Heart right ventricle (tissue), 16 donors: ENCODE measurements around the gene MAP7. TPM values are rescaled to one million over a fixed set of nuclear protein-coding genes. Genes with fewer than 3 reads are reported as not detected.
"Not testable (repeated sequence)": the region's sequence is repeated elsewhere in the genome, so short reads cannot be mapped to it uniquely, and the experiment has no call there.

Experiments
- ATAC-seq, 8 donors: fragments of 200-7000 bp; cut with Tn5 transposase; one replicate each; pipeline ENCODE4 v1.9.1; 2020; ENCODE audit warnings: mild to moderate bottlenecking in 8 of 8, moderate library complexity in 8 of 8, moderate number of reproducible peaks in 1 of 8
- DNase-seq, 2 donors: peaks; one replicate each; pipeline ENCODE4 v3.0.0-alpha.2; 2020
- H3K27ac ChIP-seq, 10 donors: fragments of 200-600 bp; sonication (generic) in 2 of 10; one replicate each; pipeline versions ENCODE4 v1.5.0 to v1.8.0; 2020 to 2022; ENCODE audit warnings: mild to moderate bottlenecking in 3 of 10
- H3K27me3 ChIP-seq, 7 donors: fragments of 200-600 bp; one replicate each; pipeline ENCODE4 v1.8.0; 2021 to 2022; ENCODE audit warnings: mild to moderate bottlenecking in 2 of 7
- H3K36me3 ChIP-seq, 9 donors: fragments of 200-600 bp; sonication (generic) in 1 of 9; one replicate each; pipeline versions ENCODE4 v1.5.0 to v1.8.0; 2020 to 2022; ENCODE audit warnings: mild to moderate bottlenecking in 2 of 9
- H3K4me1 ChIP-seq, 9 donors: fragments of 200-600 bp; sonication (generic) in 1 of 9; one replicate each; pipeline versions ENCODE4 v1.5.0 to v1.8.0; 2020 to 2022; ENCODE audit warnings: mild to moderate bottlenecking in 4 of 9
- H3K4me3 ChIP-seq, 10 donors: fragments of 200-600 bp; sonication (generic) in 2 of 10; one replicate each; pipeline versions ENCODE4 v1.5.0 to v1.8.0; 2020 to 2022; ENCODE audit warnings: mild to moderate bottlenecking in 7 of 10, moderate library complexity in 2 of 10
- H3K9me3 ChIP-seq, 11 donors: fragments of 200-600 bp in 10 of 11; sonication (generic) in 2 of 11; one replicate each; pipeline versions ENCODE4 v1.5.0 to v1.8.0; 2013 to 2022; ENCODE audit warnings: mild to moderate bottlenecking in 2 of 11, control low read depth in 1 of 11, moderate library complexity in 1 of 11
- WGBS, 2 donors: extraction: QIAGEN DNeasy Blood & Tissue Kit; methylation state at CpG; one replicate each; pipeline ENCODE4 v1.1.7; 2013; ENCODE audit warnings: inconsistent platforms in 1 of 2; 5-methylcytosine and 5-hydroxymethylcytosine counted together
- intact Hi-C, 10 donors: fragments of 100-400 bp; cut with DNase I; formaldehyde crosslinking; loops; one replicate each; pipeline versions ENCODE4 v1.11.1 to v1.14.2; 2022
- polyA plus RNA-seq, 2 donors: library from polyadenylated mRNA; stranded (reverse); fragments of 200-250 nt; gene quantifications; one replicate each; pipeline ENCODE4 v1.2.3, GENCODE V29; 2013
- total RNA-seq, 10 donors: library from RNA; stranded (reverse); fragmentation: NEBNext Ultra II Directional in 3 of 10; extraction: Animal tissue kit (Norgen Biotek cat#: 25700) in 3 of 10; gene quantifications; one replicate each; pipeline versions ENCODE4 v1.2.1 to v1.2.4, GENCODE V29; 2021 to 2023
- TF ChIP-seq, protein P1 (sequence below), 9 donors: fragments of 200-600 bp; sonication (generic) in 2 of 9; IDR thresholded peaks; one replicate each; pipeline versions ENCODE4 v1.5.0 to v1.8.0; 2021 to 2022; ENCODE audit warnings: antibody characterized with exemption in 9 of 9, mild to moderate bottlenecking in 5 of 9, moderate library complexity in 1 of 9
- donor health status: Arrhythmogenic right ventricular cardiomyopathy.
- donor health status: ischemic (EF 13 %, LVEDD 7.1; RV severe dilation, severe dysfunction).
- donor health status: healthy with polysubstance abuse.
- donor health status: DM: no; HTN: yes; CAD: no.
- donor health status: DM: no; HTN: no; CAD: no.
- donor health status: ischemic (EF 25% LVEDD 6.9; RV normal size, moderate dysfunction).
- donor health status: ischemic (EF 25% LVEDD 5.7; RV mildly dilated, moderate dysfunction).
- donor health status: healthy.
- donor health status: DM: yes; HTN: yes; CAD: no.
- donor health status: Ischemic cardiomyopathy.
- donor health status: ischemic (EF 35%, LVEDD 5.7; RV mildly dilated, moderate dysfunction).
- donor health status: nonischemic (EF 11% LVEDD 7.7; RV severe dilation, severe dysfunction).
- donor health status: DM: yes; HTN: yes; CAD: no.
- donor health status: PGD.
- donor health status: ischemic (EF 29% LVEDD 5.4; RV normal size, mild dysfunction).
- donor health status: nonischemic (EF 23%, LVEDD 6.1; RV moderate dilation, normal function).

MAP7 gene
- total and polyA plus RNA-seq, 12 donors = 0.48 to 4.1 (median 2.3) TPM

DNA sequence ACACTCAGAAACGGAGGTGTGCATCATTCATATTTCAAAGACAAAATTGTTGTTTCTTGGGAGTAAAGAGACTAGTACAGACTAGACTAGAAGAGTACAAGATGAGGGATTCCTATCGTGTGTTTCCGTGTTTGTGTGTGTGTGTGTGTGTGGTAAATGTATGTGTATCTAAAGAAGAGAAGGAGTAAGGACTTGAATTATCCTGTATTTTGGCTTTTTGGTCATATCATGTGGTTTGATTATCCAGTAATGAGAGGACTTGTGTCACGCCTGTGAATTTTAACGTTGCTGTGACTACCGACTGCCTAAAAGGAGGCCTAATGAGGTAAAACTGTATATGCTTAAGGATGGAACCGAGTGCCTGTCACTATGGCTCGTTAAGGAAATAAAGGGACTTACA, 44.4 kb upstream of the MAP7 start:
- DNase-seq (no peak), ATAC-seq (no peak)
- intact Hi-C loops = loop anchor here in 1 of 10 donors (10.0 kb wide), 1 partner anchor 1050 kb away; no protein-coding TSS in a partner anchor
- H3K27ac ChIP-seq = peak overlapping the region in 1 of 10 donors; percentile 82
- H3K27me3 ChIP-seq = no peaks in the 10 kb centered on the region
- peaks cover 0 to 30% (median 1%) of the 10 kb centered on the region in 9 donors for H3K4me1 ChIP-seq
- no peaks in the 10 kb centered on the region for H3K9me3 ChIP-seq
- peaks cover 0 to 54% (median 15%) of the 10 kb centered on the region in 9 donors for H3K36me3 ChIP-seq
- TF ChIP-seq, protein P1, sequence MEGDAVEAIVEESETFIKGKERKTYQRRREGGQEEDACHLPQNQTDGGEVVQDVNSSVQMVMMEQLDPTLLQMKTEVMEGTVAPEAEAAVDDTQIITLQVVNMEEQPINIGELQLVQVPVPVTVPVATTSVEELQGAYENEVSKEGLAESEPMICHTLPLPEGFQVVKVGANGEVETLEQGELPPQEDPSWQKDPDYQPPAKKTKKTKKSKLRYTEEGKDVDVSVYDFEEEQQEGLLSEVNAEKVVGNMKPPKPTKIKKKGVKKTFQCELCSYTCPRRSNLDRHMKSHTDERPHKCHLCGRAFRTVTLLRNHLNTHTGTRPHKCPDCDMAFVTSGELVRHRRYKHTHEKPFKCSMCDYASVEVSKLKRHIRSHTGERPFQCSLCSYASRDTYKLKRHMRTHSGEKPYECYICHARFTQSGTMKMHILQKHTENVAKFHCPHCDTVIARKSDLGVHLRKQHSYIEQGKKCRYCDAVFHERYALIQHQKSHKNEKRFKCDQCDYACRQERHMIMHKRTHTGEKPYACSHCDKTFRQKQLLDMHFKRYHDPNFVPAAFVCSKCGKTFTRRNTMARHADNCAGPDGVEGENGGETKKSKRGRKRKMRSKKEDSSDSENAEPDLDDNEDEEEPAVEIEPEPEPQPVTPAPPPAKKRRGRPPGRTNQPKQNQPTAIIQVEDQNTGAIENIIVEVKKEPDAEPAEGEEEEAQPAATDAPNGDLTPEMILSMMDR (IDR thresholded peaks at IDR 0.05) = no peak
- no peak overlapping the region for H3K4me3 ChIP-seq
- WGBS, 2 donors = 96 to 98% methylated on average over 8 of the region's 8 CpGs

DNA sequence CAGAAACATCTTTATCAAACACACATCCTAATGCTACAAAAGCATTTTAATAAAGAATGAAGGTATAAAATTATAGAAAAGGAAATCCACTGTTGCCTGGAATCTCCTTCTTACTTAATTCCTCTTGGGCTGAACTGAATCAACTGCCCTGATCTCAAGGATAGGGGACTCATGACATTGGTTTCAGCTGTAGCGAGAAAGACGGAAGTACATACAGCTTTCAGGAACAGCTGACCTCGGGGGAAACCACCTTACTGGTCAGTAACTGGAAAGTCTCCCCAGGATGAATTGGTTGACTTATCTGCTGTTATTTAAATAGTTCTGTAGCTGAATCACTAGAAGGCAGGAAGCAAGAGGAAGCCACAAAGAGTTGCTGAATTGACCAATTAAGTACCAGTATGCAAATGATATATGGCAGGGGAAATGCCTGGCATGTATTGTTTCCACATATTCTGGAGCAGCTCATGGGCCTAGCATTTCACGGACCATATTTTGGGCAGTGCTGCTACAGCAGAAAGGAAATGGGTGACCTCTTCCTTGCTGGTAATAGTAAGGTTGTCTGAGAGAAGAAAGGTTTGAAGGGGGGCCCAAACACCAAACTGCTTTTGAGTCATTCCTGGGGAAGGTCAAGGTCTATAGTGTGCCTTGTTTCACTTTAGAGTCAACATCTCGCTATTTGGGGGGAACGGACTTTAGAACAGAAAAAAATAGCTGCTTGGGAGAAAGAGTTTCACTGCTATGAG, 43.7 kb upstream of the MAP7 start:
- WGBS, 2 donors = 65 to 75% methylated on average over 6 of the region's 6 CpGs
- DNase-seq (no peak), ATAC-seq (peak in 7 of 8 donors; percentile 29 to 72 (median 46))
- Histone ChIP-seq H3K9me3 (no peaks in the 10 kb centered on the region), H3K27me3 (no peaks in the 10 kb centered on the region), H3K4me3 (no peak overlapping the region), H3K36me3 (peaks cover 0 to 62% (median 15%) of the 10 kb centered on the region in 9 donors), H3K4me1 (peaks cover 0 to 30% (median 0%) of the 10 kb centered on the region in 9 donors), H3K27ac (peak overlapping the region in 1 of 10 donors; percentile 82)
- TF ChIP-seq, protein P1 (IDR thresholded peaks at IDR 0.05) = no peak
- intact Hi-C loops = loop anchor here in 1 of 10 donors (10.0 kb wide), 1 partner anchor 1051 kb away; no protein-coding TSS in a partner anchor

DNA sequence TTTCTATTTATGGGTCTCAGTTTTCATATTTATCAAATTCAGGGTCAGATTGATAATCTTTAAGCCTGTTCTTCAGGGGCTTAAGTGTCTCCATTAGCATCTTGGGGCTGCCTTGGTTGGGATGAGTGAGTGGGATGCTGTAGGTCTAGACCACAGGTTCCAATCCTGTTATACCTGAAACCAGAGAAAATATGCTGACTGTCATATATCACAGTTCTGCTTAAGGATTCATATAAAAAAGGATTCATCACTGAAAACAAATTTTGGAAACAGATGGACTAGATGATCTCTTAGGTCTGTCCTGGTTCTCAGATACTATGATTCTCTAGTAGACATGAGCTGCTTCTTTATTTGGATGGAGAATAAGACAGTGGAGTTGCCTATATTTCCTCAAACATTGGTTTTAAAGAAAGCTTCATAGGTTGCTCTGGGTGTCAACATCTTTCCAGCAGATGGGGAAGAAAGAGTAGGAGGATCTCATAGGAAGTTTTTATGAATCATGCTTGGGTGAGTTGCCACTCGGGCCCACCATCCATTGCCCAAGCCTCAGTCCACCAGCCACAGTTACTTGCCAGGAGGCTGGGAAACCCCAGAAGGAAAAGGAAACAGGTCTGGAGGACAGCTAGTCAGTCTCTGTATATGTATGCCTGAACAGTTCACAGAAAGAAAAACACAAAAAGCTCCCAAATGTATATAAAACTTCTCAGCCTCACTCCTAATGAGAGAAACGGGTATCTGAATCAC, 42.9 kb upstream of the MAP7 start:
- Histone ChIP-seq H3K9me3 (no peaks in the 10 kb centered on the region), H3K27ac (peak overlapping the region in 1 of 10 donors; percentile 82), H3K27me3 (no peaks in the 10 kb centered on the region), H3K4me1 (peaks cover 0 to 30% (median 0%) of the 10 kb centered on the region in 9 donors), H3K36me3 (peaks cover 0 to 70% (median 15%) of the 10 kb centered on the region in 9 donors), H3K4me3 (no peak overlapping the region)
- ATAC-seq (no peak), DNase-seq (no peak)
- TF ChIP-seq, protein P1 (IDR thresholded peaks at IDR 0.05) = no peak
- 73 to 88% methylated on average over 2 of the region's 2 CpGs for WGBS, 2 donors
- intact Hi-C loops = loop anchor here in 1 of 10 donors (10.0 kb wide), 1 partner anchor 1052 kb away; no protein-coding TSS in a partner anchor

DNA sequence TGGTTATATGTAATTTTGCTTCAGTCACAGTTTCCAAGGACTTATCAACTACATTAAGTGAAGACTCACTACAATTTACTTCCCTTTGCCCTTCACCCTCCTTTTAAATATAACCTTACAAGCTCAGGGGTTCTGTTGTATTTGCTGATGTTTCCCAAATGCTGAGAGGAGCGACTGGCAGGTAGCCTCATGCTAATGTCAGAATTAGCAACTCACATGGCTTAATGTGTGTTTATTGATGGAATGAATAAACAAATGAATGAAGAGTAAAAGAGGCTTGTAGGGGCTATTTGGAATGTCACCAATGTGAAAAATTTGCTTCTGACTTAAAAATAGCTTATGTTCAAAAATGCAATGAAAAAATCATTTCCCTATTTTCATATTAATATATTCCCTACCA, 41.4 kb upstream of the MAP7 start:
- Histone ChIP-seq H3K9me3 (no peaks in the 10 kb centered on the region), H3K4me3 (no peak overlapping the region), H3K27me3 (no peaks in the 10 kb centered on the region), H3K4me1 (peaks cover 0 to 32% (median 4%) of the 10 kb centered on the region in 9 donors), H3K36me3 (peaks cover 0 to 68% (median 15%) of the 10 kb centered on the region in 9 donors), H3K27ac (no peak overlapping the region)
- ATAC-seq (no peak), DNase-seq (no peak)
- intact Hi-C loops = loop anchor here in 1 of 10 donors (10.0 kb wide), 1 partner anchor 1053 kb away; no protein-coding TSS in a partner anchor
- TF ChIP-seq, protein P1 (IDR thresholded peaks at IDR 0.05) = no peak
- 71 to 76% methylated on average over 1 of the region's 1 CpG for WGBS, 2 donors

DNA sequence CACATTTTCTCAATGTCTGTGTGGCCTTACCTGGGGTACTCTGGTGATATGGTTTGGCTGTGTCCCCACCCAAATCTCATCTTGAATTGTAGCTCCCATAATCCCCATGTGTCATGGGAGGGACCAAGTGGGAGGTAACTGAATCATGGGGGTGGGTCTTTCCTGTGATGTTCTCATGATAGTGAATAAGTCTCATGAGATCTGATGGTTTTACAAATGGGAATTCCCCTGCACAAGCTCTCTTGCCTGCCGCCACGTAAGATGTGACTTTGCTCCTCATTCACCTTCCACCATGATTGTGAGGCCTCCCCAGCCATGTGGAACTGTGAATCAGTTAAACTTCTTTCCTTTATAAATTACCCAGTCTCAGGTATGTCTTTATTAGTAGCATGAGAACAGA, 40.6 kb upstream of the MAP7 start:
- H3K27ac ChIP-seq, H3K9me3 ChIP-seq, ATAC-seq, H3K4me3 ChIP-seq, H3K27me3 ChIP-seq, DNase-seq: not testable (repeated sequence)
- H3K4me1 ChIP-seq = peaks cover 0 to 34% (median 10%) of the 10 kb centered on the region in 9 donors
- H3K36me3 ChIP-seq = peaks cover 0 to 65% (median 15%) of the 10 kb centered on the region in 9 donors
- intact Hi-C loops = loop anchor here in 1 of 10 donors (10.0 kb wide), 1 partner anchor 1054 kb away; no protein-coding TSS in a partner anchor
- WGBS, 2 donors = 96 to 98% methylated on average over 2 of the region's 2 CpGs
